Cardiac muscle cell (in vitro differentiated cells and primary cell): ENCODE results near the gene RBM18. TPM values are rescaled to one million over a fixed set of nuclear protein-coding genes. Genes with fewer than 3 reads are reported as not detected.

Experiments used
- DNase-seq, 2 donors: peaks; one replicate each; pipeline versions ENCODE4 v3.0.0 to v3.0.0-alpha.2; 2010 to 2017; ENCODE audit warnings: low read depth in 1 of 2, low spot score in 1 of 2
- H3K27ac ChIP-seq: fragments of 200-600 bp; sonication (generic); 2 replicates; pipeline ENCODE4 v1.5.1; 2016
- H3K27me3 ChIP-seq: fragments of 200-600 bp; sonication (generic); 2 replicates; pipeline ENCODE4 v1.6.0; 2016; ENCODE audit warnings: control low read depth
- H3K36me3 ChIP-seq: fragments of 200-600 bp; sonication (generic); 2 replicates; pipeline ENCODE4 v1.5.1; 2016; ENCODE audit warnings: control low read depth
- H3K4me1 ChIP-seq: fragments of 200-600 bp; sonication (generic); 2 replicates; pipeline ENCODE4 v1.8.1; 2017; ENCODE audit warnings: low read depth, mild to moderate bottlenecking, mixed run types
- H3K4me3 ChIP-seq: fragments of 200-600 bp; sonication (generic); 2 replicates; pipeline ENCODE4 v1.5.1; 2016; ENCODE audit warnings: mild to moderate bottlenecking
- H3K9me3 ChIP-seq: fragments of 200-600 bp; sonication (generic); 2 replicates; pipeline ENCODE4 v1.5.1; 2017; ENCODE audit warnings: low read depth, mild to moderate bottlenecking, control low read depth
- polyA plus RNA-seq: library from polyadenylated mRNA; unstranded; fragments of >200 nt; fragmentation: Nextera tagmentation; extraction: Ambion mirVana; gene quantifications from 2 replicates; pipeline ENCODE4 v1.2.1, GENCODE V29; 2016
- total RNA-seq: library from RNA; depleted of rRNA; stranded (reverse); fragments of >200 nt; gene quantifications from 2 replicates; pipeline ENCODE4 v1.2.3, GENCODE V29; 2016
- TF ChIP-seq, protein P1 (sequence below): IDR thresholded peaks from 2 replicates; pipeline ENCODE4 v1.5.1; 2012; ENCODE audit warnings: low read depth, mild to moderate bottlenecking, low read length

Gene RBM18
- total and polyA plus RNA-seq, 2 experiments from 2014 or later = 5.4 to 16.7 TPM

DNA sequence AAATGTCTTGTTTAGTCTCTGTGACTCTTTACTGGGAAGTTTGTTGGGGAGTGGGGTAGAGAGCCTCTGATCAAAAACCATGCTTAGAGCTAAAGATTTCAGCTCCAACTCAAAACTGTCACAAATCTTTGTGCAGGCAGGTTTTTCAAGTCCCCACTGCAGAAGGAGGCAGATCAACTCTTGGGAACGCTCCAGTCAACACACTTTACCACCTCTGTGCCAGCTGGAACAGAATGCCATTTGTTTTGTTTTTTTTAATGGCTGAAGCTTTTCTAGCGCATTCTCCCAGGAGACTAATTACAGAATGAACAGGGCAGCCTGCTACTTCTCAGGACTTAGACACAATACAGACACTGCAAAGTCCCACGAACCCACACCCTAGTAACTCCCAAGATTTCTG is 18.0 kb downstream of the RBM18 start:
- Histone ChIP-seq H3K27me3 (no peaks in the 10 kb centered on the region), H3K27ac (no peak overlapping the region), H3K9me3 (no peaks in the 10 kb centered on the region), H3K36me3 (peaks cover 65% of the 10 kb centered on the region), H3K4me1 (no peaks in the 10 kb centered on the region), H3K4me3 (no peak overlapping the region)
- TF ChIP-seq, protein P1, sequence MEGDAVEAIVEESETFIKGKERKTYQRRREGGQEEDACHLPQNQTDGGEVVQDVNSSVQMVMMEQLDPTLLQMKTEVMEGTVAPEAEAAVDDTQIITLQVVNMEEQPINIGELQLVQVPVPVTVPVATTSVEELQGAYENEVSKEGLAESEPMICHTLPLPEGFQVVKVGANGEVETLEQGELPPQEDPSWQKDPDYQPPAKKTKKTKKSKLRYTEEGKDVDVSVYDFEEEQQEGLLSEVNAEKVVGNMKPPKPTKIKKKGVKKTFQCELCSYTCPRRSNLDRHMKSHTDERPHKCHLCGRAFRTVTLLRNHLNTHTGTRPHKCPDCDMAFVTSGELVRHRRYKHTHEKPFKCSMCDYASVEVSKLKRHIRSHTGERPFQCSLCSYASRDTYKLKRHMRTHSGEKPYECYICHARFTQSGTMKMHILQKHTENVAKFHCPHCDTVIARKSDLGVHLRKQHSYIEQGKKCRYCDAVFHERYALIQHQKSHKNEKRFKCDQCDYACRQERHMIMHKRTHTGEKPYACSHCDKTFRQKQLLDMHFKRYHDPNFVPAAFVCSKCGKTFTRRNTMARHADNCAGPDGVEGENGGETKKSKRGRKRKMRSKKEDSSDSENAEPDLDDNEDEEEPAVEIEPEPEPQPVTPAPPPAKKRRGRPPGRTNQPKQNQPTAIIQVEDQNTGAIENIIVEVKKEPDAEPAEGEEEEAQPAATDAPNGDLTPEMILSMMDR = no peak
- no peak for DNase-seq

DNA sequence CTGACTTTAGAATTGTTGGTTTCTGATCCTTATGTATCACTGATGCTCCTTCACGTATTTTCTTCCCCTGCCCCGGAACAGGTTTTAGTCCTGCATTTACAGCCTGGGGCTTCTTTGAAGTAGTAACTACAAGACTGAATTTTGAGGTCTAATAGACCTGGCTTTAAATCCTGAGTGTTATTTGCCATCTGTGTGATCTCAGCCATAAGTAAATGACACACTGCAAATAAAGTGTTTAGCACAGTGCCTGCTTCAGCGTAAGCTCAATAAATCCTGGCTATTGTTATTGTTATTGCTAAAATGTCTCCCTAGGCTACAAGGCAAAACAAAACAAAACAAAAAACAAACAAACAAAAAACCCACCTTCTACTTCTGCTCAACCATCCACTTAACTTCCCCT is 20.3 kb downstream of the RBM18 start:
- no peaks in the 10 kb centered on the region for H3K4me1 ChIP-seq
- H3K27ac ChIP-seq = no peak overlapping the region
- H3K4me3 ChIP-seq = no peak overlapping the region
- no peak for DNase-seq
- H3K27me3 ChIP-seq = no peaks in the 10 kb centered on the region
- H3K9me3 ChIP-seq = no peaks in the 10 kb centered on the region
- TF ChIP-seq, protein P1 = no peak
- H3K36me3 ChIP-seq = peaks cover 70% of the 10 kb centered on the region

DNA sequence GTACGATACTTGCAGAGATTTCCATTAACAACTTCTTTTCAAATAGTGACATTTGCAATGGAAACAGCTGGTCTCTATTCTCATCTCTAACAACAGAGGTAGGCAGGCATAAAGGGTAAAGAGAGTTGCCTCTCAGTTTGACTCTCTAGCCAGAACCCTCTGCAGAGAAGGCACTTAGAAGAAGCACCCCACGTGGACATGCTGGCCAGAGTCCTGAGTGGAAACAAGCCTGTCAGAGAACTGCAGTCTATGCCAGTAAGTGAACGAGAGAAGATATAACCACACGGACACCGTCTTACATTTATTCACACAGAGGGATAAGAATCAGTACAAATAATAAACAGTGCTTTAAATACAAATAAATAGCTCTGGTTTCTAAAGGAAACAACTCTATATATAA is 24.9 kb downstream of the RBM18 start:
- TF ChIP-seq, protein P1 = no peak
- no peak for DNase-seq
- Histone ChIP-seq H3K9me3 (no peaks in the 10 kb centered on the region), H3K4me3 (no peak overlapping the region), H3K27ac (no peak overlapping the region), H3K27me3 (no peaks in the 10 kb centered on the region), H3K36me3 (peaks cover 39% of the 10 kb centered on the region), H3K4me1 (no peaks in the 10 kb centered on the region)

DNA sequence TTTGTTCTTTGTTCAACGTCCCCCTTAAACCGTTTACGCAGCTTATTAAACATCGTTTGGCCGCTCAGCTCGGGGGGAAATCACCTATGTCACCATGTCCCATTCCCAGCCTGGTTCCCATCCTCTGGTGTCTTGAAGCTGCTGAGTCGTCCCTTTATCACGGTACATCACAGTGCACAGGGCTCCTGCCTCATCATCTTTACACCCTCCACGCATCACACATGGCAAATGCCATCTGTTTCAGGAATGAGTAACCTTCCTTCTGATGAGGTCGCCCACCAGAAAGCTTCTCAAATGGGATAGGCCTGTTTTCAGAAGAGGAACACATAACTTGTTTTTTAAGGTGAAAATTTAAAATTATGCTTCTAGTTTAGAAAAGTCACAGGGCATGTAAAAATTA is 28.0 kb downstream of the RBM18 start:
- no peak for DNase-seq
- peaks cover 17% of the 10 kb centered on the region for H3K36me3 ChIP-seq
- H3K27ac ChIP-seq = no peak overlapping the region
- TF ChIP-seq, protein P1 = no peak
- H3K4me3 ChIP-seq = no peak overlapping the region
- peaks cover 29% of the 10 kb centered on the region for H3K27me3 ChIP-seq
- no peaks in the 10 kb centered on the region for H3K4me1 ChIP-seq
- H3K9me3 ChIP-seq = no peaks in the 10 kb centered on the region

DNA sequence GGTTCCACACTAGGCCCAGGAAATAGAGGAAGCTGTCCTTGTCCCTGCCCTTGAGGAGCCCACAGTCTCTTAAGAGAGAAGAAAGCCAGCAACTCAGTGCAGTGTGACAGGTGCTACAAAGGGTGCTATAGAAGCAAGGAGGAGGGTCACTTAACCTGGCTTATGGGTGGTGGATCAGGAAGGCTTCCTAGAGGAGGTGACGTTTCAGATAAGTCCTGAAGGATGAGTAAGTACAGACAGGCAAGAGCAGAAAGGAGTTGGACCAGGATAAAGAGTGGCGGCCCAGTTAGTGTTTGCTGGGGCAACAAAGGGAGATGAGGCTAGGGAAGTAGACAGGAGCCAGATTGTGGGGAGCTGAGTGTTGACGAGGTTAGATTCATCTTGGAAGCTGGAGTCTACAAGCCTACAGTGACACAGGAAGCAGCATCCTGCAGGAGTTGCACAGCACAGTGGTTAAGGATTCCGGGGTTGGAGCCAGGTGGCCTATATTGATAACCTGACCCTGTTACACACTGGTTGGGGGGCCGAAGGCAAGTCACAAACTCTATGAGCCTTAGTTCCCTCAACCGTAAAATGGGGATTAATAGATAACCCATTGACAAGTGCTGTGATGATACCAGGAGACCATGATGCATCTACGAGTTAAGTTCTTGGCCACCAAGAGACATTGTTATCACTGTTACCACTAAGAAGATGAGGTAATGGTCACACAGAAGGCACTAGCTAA is 30.5 kb downstream of the RBM18 start:
- TF ChIP-seq, protein P1 = no peak
- H3K9me3 ChIP-seq = no peaks in the 10 kb centered on the region
- peaks cover 54% of the 10 kb centered on the region for H3K27me3 ChIP-seq
- no peaks in the 10 kb centered on the region for H3K4me1 ChIP-seq
- no peaks in the 10 kb centered on the region for H3K36me3 ChIP-seq
- H3K4me3 ChIP-seq = no peak overlapping the region
- no peak overlapping the region for H3K27ac ChIP-seq
- DNase-seq = no peak
